ENCODE results near the gene F11.
"Not testable (repeated sequence)": the region's sequence is repeated elsewhere in the genome, so short reads cannot be mapped to it uniquely, and the experiment has no call there.

F11 gene

GRCh38 chr4:186300659-186301390 lies 34.8 kb downstream of the F11 start:
- DNase-seq = no peak

GRCh38 chr4:186304216-186304615 lies 38.2 kb downstream of the F11 start:
- DNase-seq = no peak

GRCh38 chr4:186304866-186305505 lies 39.0 kb downstream of the F11 start:
- DNase-seq = no peak

- DNase-seq = no peak
Observed at GRCh38 chr4:186307497-186307896, 41.5 kb downstream of the F11 start.

GRCh38 chr4:186307916-186308315 lies 41.9 kb downstream of the F11 start:
- no peak for DNase-seq

- DNase-seq = no peak
Observed at GRCh38 chr4:186318481-186318880, 52.5 kb downstream of the F11 start.

- DNase-seq = not testable (repeated sequence)
Observed at GRCh38 chr4:186324660-186325059, 58.7 kb downstream of the F11 start.

GRCh38 chr4:186326391-186326790 lies 60.4 kb downstream of the F11 start:
- no peak for DNase-seq

- no peak for DNase-seq
Observed at GRCh38 chr4:186329372-186329771, 63.4 kb downstream of the F11 start.

- no peak for DNase-seq
Observed at GRCh38 chr4:186330368-186330767, 64.4 kb downstream of the F11 start.

GRCh38 chr4:186335793-186336192 lies 69.8 kb downstream of the F11 start:
- DNase-seq = no peak
